ENCODE measurements around the gene SLC9A2. TPM values are rescaled to one million over a fixed set of nuclear protein-coding genes. Genes with fewer than 3 reads are reported as not detected.

The SLC9A2 gene
- total RNA-seq, 1 donor from 2014 or later, result not detected

GRCh38 chr2:102620332-102620731 lies 979 bp downstream of the SLC9A2 start:
- no peak overlapping the region for H3K9ac ChIP-seq
- H2AFZ ChIP-seq (replicated peaks), result no peak overlapping the region

GRCh38 chr2:102621630-102622029 lies 2.3 kb downstream of the SLC9A2 start:
- no peak overlapping the region for H3K4me3 Mint-ChIP-seq

More at GRCh38 chr2:102620332-102620731, 979 bp downstream of the SLC9A2 start:
- TF ChIP-seq EZH2 (IDR thresholded peaks at IDR 0.05) (no peak), CTCF (IDR thresholded peaks at IDR 0.05) (no peak), EZH2phosphoT487 (IDR thresholded peaks at IDR 0.05) (no peak)
- peaks cover 7% of the 10 kb centered on the region for H3F3A ChIP-seq (ENCODE audit: low read depth)
- H3K4me2 ChIP-seq, result peak overlapping the region; percentile 95
- H3K27me3 Mint-ChIP-seq (ENCODE audit: insufficient read depth, low read depth), result peaks cover 42% of the 10 kb centered on the region
- no peak for DNase-seq (ENCODE audit: low spot score)
- peaks cover 14% of the 10 kb centered on the region for H3K4me1 ChIP-seq
- no peaks in the 10 kb centered on the region for H3K9me3 Mint-ChIP-seq
- peaks cover 95% of the 10 kb centered on the region for H3K27me3 ChIP-seq
- H3K4me1 Mint-ChIP-seq, result peaks cover 12% of the 10 kb centered on the region
- H3K79me2 ChIP-seq (ENCODE audit: low read depth), result no peaks in the 10 kb centered on the region
- H3K36me3 Mint-ChIP-seq, result no peaks in the 10 kb centered on the region
- H3K4me3 ChIP-seq, result no peak overlapping the region
- H3K27ac Mint-ChIP-seq, result no peak overlapping the region
- peaks cover 2% of the 10 kb centered on the region for H4K20me1 ChIP-seq (ENCODE audit: low read depth)
- no peaks in the 10 kb centered on the region for H3K36me3 ChIP-seq
- peak overlapping the region; percentile 84 for H3K4me3 Mint-ChIP-seq
- H3K27ac ChIP-seq, result no peak overlapping the region
- H3K9me3 ChIP-seq (ENCODE audit: low read depth), result no peaks in the 10 kb centered on the region

GRCh38 chr2:102622646-102623045 lies 3.3 kb downstream of the SLC9A2 start:
- Histone ChIP-seq H4K20me1 (ENCODE audit: low read depth) (peaks cover 2% of the 10 kb centered on the region), H3K4me2 (no peak overlapping the region), H3K4me1 (peaks cover 14% of the 10 kb centered on the region), H3K27me3 (peaks cover 75% of the 10 kb centered on the region), H3F3A (ENCODE audit: low read depth) (peaks cover 7% of the 10 kb centered on the region), H3K27ac (no peak overlapping the region), H3K36me3 (no peaks in the 10 kb centered on the region), H3K9me3 (ENCODE audit: low read depth) (no peaks in the 10 kb centered on the region), H3K4me3 (no peak overlapping the region), H3K9ac (no peak overlapping the region), H2AFZ (replicated peaks) (no peak overlapping the region), H3K79me2 (ENCODE audit: low read depth) (no peaks in the 10 kb centered on the region)
- Mint-ChIP-seq H3K27me3 (ENCODE audit: insufficient read depth, low read depth) (peaks cover 36% of the 10 kb centered on the region), H3K27ac (no peak overlapping the region), H3K4me3 (no peak overlapping the region), H3K9me3 (no peaks in the 10 kb centered on the region), H3K4me1 (peaks cover 12% of the 10 kb centered on the region), H3K36me3 (no peaks in the 10 kb centered on the region)
- no peak for DNase-seq (ENCODE audit: low spot score)
- TF ChIP-seq EZH2phosphoT487 (IDR thresholded peaks at IDR 0.05) (no peak), EZH2 (IDR thresholded peaks at IDR 0.05) (no peak), CTCF (IDR thresholded peaks at IDR 0.05) (no peak)

More at GRCh38 chr2:102621630-102622029, 2.3 kb downstream of the SLC9A2 start:
- Histone ChIP-seq H3K27ac (no peak overlapping the region), H3K9me3 (ENCODE audit: low read depth) (no peaks in the 10 kb centered on the region), H3K36me3 (no peaks in the 10 kb centered on the region), H3K4me3 (no peak overlapping the region), H3F3A (ENCODE audit: low read depth) (peaks cover 7% of the 10 kb centered on the region), H3K4me2 (no peak overlapping the region), H2AFZ (replicated peaks) (no peak overlapping the region), H3K27me3 (peaks cover 85% of the 10 kb centered on the region), H4K20me1 (ENCODE audit: low read depth) (peaks cover 2% of the 10 kb centered on the region), H3K79me2 (ENCODE audit: low read depth) (no peaks in the 10 kb centered on the region), H3K9ac (no peak overlapping the region), H3K4me1 (peaks cover 14% of the 10 kb centered on the region)
- H3K9me3 Mint-ChIP-seq, result no peaks in the 10 kb centered on the region
- TF ChIP-seq CTCF (IDR thresholded peaks at IDR 0.05), result no peak
- no peak for TF ChIP-seq EZH2 (IDR thresholded peaks at IDR 0.05)
- no peak for TF ChIP-seq EZH2phosphoT487 (IDR thresholded peaks at IDR 0.05)
- peaks cover 12% of the 10 kb centered on the region for H3K4me1 Mint-ChIP-seq
- no peak for DNase-seq (ENCODE audit: low spot score)
- H3K27ac Mint-ChIP-seq, result no peak overlapping the region
- peaks cover 42% of the 10 kb centered on the region for H3K27me3 Mint-ChIP-seq (ENCODE audit: insufficient read depth, low read depth)
- no peaks in the 10 kb centered on the region for H3K36me3 Mint-ChIP-seq

Data from neural progenitor cell (in vitro differentiated cells).